PC-9 (cell line): ENCODE measurements around the gene ERC2. TPM values are rescaled to one million over a fixed set of nuclear protein-coding genes. Genes with fewer than 3 reads are reported as not detected.
A peak's percentile ranks its signal among the peaks of the same experiment; 100 is the strongest.

Source experiments
- BruUV-seq: library from RNA; stranded (reverse); fragments of 400-500 nt; replicated peaks from 2 replicates; lab custom pipeline; 2021; lab: Mats Ljungman, UMichigan
- CTCF ChIA-PET: fragments of 300-600 bp; sonication (Branson Sonifier 250); formaldehyde crosslinking; loops from one replicate; lab custom pipeline; 2022; ENCODE audit warnings: antibody characterized with exemption; lab: Charles Lee
- POLR2A ChIA-PET: fragments of 300-600 bp; sonication (Branson Sonifier 250); formaldehyde crosslinking; loops from one replicate; lab custom pipeline; 2022; ENCODE audit warnings: antibody characterized with exemption; ENCODE audit not compliant: unreplicated experiment; lab: Charles Lee
- DNase-seq, 2 experiments: peaks; one replicate each; pipeline versions ENCODE4 v3.0.0 to v3.0.0-alpha.2; 2015 to 2022; ENCODE audit warnings: mixed read lengths in 1 of 2
- H2AFZ ChIP-seq: fragments of 200-600 bp; sonication (generic); 2 replicates; pipeline ENCODE4 v1.8.1; 2017; ENCODE audit warnings: antibody characterized with exemption
- H3F3A ChIP-seq: fragments of 200-600 bp; sonication (generic); 2 replicates; pipeline ENCODE4 v1.8.1; 2017; ENCODE audit warnings: antibody characterized with exemption, mild to moderate bottlenecking, low read depth; ENCODE audit not compliant: insufficient read depth
- H3K27ac ChIP-seq: fragments of 200-600 bp; sonication (generic); 2 replicates; pipeline ENCODE4 v1.6.1; 2016; ENCODE audit warnings: mixed run types
- H3K27me3 ChIP-seq: fragments of 200-600 bp; sonication (generic); 2 replicates; pipeline ENCODE4 v1.6.1; 2016; ENCODE audit warnings: low read depth, mixed run types; ENCODE audit not compliant: insufficient read depth
- H3K36me3 ChIP-seq: fragments of 200-600 bp; sonication (generic); 2 replicates; pipeline ENCODE4 v1.6.1; 2016; ENCODE audit warnings: low read depth, mixed run types
- H3K4me1 ChIP-seq: fragments of 200-600 bp; sonication (generic); replicated peaks from 2 replicates; pipeline ENCODE4 v1.6.1; 2016; ENCODE audit warnings: mixed run types; ENCODE audit not compliant: insufficient read depth
- H3K4me2 ChIP-seq: fragments of 200-600 bp; sonication (generic); 2 replicates; pipeline ENCODE4 v1.6.1; 2017; ENCODE audit warnings: mixed run types
- H3K4me3 ChIP-seq: fragments of 200-600 bp; sonication (generic); 2 replicates; pipeline ENCODE4 v1.6.1; 2016; ENCODE audit warnings: mixed run types
- H3K79me2 ChIP-seq: fragments of 200-600 bp; sonication (generic); 2 replicates; pipeline ENCODE4 v1.6.1; 2017; ENCODE audit warnings: low read depth, mixed run types
- H3K9me2 ChIP-seq: fragments of 200-600 bp; sonication (generic); 2 replicates; pipeline ENCODE4 v1.8.1; 2017; ENCODE audit warnings: mild to moderate bottlenecking; ENCODE audit not compliant: insufficient read depth
- H3K9me3 ChIP-seq: fragments of 200-600 bp; sonication (generic); 2 replicates; pipeline ENCODE4 v1.8.1; 2016; ENCODE audit warnings: low read depth; ENCODE audit not compliant: insufficient read depth
- H4K20me1 ChIP-seq: fragments of 200-600 bp; sonication (generic); 2 replicates; pipeline ENCODE4 v1.8.1; 2017; ENCODE audit not compliant: insufficient read depth
- EZH2 ChIP-seq: fragments of 200-600 bp; sonication (generic); IDR thresholded peaks from 2 replicates; pipeline ENCODE4 v1.8.0; 2017; ENCODE audit warnings: antibody characterized with exemption, low read depth
- intact Hi-C: fragments of 100-400 bp; cut with micrococcal nuclease; formaldehyde crosslinking; loops from one replicate; pipeline ENCODE4 v1.10.0; 2022; ENCODE audit not compliant: unreplicated experiment
- total RNA-seq: library from RNA; stranded (reverse); gene quantifications from 2 replicates; pipeline ENCODE4 v1.2.3, GENCODE V29; 2021
- TF ChIP-seq, protein P1 (sequence below): fragments of 200-600 bp; sonication (generic); conservative IDR thresholded peaks from 2 replicates; pipeline ENCODE4 v1.6.1; 2017; ENCODE audit warnings: mixed run types, antibody characterized with exemption, mild to moderate bottlenecking, moderate library complexity

The ERC2 gene
- total RNA-seq, 1 experiment from 2014 or later: 1.4 TPM

DNA sequence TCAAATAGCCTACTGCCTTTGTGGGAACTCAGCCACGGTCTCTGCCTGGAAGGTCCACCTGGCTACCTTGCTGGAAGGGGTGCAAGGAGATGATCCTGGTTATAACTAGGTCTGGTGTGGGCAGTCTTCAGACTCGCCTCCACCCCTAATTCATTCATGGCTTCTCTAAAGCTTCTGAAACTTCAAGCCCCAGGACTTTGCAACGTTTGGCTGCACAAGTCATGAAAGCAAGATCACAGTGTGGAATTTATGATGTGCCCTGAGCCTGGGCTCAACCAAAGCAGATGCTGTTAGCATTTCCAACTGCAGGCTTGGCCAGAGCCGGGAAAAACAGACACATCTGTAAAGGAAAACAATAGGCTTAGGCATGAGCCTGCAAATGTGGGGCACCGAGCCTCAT, 780.7 kb downstream of the ERC2 start:
- H3K27me3 ChIP-seq: no peaks in the 10 kb centered on the region

DNA sequence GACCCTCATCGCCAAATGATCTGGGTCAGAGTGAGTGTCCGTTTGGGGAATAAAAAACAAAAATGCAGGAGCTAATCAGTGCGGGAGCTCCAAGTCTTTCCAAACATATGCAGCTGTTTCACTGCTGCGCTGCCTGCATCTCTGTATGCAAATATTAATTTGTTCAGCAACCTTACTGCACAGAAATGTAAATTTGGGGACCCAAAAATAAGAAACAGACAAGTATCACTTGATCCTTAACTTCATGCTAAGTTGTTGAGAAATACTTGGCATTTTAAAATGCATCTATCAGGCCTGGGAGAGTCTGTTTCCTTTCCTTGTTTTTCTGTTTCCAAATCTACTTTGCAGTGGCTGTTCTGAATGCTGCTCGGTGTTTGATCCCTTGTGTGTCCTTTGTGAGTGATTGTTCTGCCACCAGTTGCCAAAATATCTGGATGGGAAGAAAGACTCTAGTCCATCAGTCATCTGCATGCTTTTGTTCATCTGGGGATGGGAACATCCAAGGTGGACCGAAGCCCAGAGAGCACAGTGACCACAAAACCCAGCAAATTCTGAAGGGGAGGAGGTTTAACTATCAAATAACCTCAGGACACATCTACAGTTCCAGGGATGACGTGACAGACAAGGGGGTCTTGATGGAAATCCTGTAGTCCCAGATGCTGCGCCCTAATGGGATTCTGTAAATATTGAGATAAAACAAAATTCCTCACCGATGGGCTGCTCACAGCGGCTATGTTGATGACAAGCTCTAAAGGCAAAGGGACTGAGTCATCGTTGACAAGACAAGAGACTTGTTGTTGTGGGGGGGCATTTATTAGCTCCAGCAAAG, 781.6 kb downstream of the ERC2 start:
- H3K4me3 ChIP-seq: no peak overlapping the region
- no peaks in the 10 kb centered on the region for H3K4me1 ChIP-seq
- no peak overlapping the region for H3K27ac ChIP-seq
- no peaks in the 10 kb centered on the region for H3K9me2 ChIP-seq
- no TSS peak for BruUV-seq
- no peak overlapping the region for H2AFZ ChIP-seq
- intact Hi-C loops: no loop called here
- ChIA-PET POLR2A (interaction anchor here (0.6 kb wide), 1 partner anchor 79 kb away, joined by 3 read pairs; no protein-coding TSS in a partner anchor), CTCF (interaction anchor here (0.6 kb wide), 1 partner anchor 9 kb away, joined by 3 read pairs; no protein-coding TSS in a partner anchor)
- no peaks in the 10 kb centered on the region for H3K9me3 ChIP-seq
- no peak overlapping the region for H3K4me2 ChIP-seq
- no peaks in the 10 kb centered on the region for H4K20me1 ChIP-seq
- no peaks in the 10 kb centered on the region for H3F3A ChIP-seq
- TF ChIP-seq, protein P1, sequence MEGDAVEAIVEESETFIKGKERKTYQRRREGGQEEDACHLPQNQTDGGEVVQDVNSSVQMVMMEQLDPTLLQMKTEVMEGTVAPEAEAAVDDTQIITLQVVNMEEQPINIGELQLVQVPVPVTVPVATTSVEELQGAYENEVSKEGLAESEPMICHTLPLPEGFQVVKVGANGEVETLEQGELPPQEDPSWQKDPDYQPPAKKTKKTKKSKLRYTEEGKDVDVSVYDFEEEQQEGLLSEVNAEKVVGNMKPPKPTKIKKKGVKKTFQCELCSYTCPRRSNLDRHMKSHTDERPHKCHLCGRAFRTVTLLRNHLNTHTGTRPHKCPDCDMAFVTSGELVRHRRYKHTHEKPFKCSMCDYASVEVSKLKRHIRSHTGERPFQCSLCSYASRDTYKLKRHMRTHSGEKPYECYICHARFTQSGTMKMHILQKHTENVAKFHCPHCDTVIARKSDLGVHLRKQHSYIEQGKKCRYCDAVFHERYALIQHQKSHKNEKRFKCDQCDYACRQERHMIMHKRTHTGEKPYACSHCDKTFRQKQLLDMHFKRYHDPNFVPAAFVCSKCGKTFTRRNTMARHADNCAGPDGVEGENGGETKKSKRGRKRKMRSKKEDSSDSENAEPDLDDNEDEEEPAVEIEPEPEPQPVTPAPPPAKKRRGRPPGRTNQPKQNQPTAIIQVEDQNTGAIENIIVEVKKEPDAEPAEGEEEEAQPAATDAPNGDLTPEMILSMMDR: no peak
- no peak for TF ChIP-seq EZH2
- no peaks in the 10 kb centered on the region for H3K79me2 ChIP-seq
- no peaks in the 10 kb centered on the region for H3K36me3 ChIP-seq
- H3K27me3 ChIP-seq: no peaks in the 10 kb centered on the region
- DNase-seq: no peak

More for the DNA sequence above, 780.7 kb downstream of the ERC2 start:
- Histone ChIP-seq H3K9me3 (no peaks in the 10 kb centered on the region), H4K20me1 (no peaks in the 10 kb centered on the region), H3K4me3 (no peak overlapping the region), H2AFZ (peak overlapping the region; percentile 27; the same call in 1 of the 2 replicates), H3K9me2 (no peaks in the 10 kb centered on the region), H3K27ac (no peak overlapping the region), H3F3A (no peaks in the 10 kb centered on the region), H3K79me2 (no peaks in the 10 kb centered on the region), H3K4me1 (peaks cover 6% of the 10 kb centered on the region), H3K4me2 (no peak overlapping the region), H3K36me3 (no peaks in the 10 kb centered on the region)
- TF ChIP-seq, protein P1: no peak
- intact Hi-C loops: no loop called here
- BruUV-seq: no TSS peak
- POLR2A ChIA-PET: interaction anchor here (0.6 kb wide), 1 partner anchor 80 kb away, joined by 3 read pairs; no protein-coding TSS in a partner anchor
- no peak for DNase-seq
- CTCF ChIA-PET: no interaction called here

DNA sequence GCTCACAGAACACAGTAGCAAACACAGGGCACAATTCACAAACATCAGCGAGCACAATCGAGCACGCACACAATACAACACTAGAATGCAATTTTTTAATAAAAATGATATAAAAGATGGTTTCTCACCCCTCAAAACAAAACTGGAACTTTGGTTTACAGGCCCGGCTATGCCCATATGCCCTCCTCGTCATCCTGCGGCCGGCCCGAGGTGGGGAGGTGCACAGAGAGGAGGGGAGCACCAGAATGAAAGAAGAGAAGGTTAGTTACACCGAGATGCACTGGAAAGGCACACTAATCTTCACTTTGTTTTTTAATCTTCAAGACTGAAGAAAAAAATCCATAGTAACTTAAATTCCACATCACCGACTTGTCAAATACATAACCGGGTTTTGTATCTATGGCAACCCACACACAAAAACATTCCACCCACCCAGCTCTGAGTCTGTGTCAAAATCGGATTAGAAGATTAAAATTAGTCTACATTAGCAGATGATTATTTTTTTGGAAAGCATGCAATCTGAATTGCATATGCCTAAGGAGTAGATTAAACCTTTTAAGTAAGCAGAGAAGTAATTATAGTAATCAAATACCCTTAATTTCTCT, 784.5 kb downstream of the ERC2 start:
- H3K9me3 ChIP-seq: no peaks in the 10 kb centered on the region
- ChIA-PET POLR2A (interaction anchor here (0.6 kb wide), 1 partner anchor 135 kb away, joined by 4 read pairs; no protein-coding TSS in a partner anchor), CTCF (no interaction called here)
- no TSS peak for BruUV-seq
- no peaks in the 10 kb centered on the region for H3K36me3 ChIP-seq
- no peak for DNase-seq
- no peaks in the 10 kb centered on the region for H3F3A ChIP-seq
- H3K9me2 ChIP-seq: no peaks in the 10 kb centered on the region
- no peaks in the 10 kb centered on the region for H4K20me1 ChIP-seq
- no peaks in the 10 kb centered on the region for H3K4me1 ChIP-seq
- intact Hi-C loops: no loop called here
- H3K27ac ChIP-seq: no peak overlapping the region
- no peak overlapping the region for H2AFZ ChIP-seq
- no peaks in the 10 kb centered on the region for H3K27me3 ChIP-seq
- H3K4me3 ChIP-seq: no peak overlapping the region
- TF ChIP-seq, protein P1: no peak
- TF ChIP-seq EZH2: no peak
- H3K79me2 ChIP-seq: no peaks in the 10 kb centered on the region
- H3K4me2 ChIP-seq: no peak overlapping the region
